SU-DHL-6 (cell line): ENCODE data around the gene CDHR2.
A peak's percentile ranks its signal among the peaks of the same experiment; 100 is the strongest.

Experiments used
- H2AFZ ChIP-seq: fragments of 200-600 bp; sonication (generic); 2 replicates; pipeline ENCODE4 v1.6.1; 2014; ENCODE audit warnings: low read depth, mild to moderate bottlenecking, moderate library complexity, mixed read lengths, antibody characterized with exemption, low read length; ENCODE audit not compliant: severe bottlenecking
- H3F3A ChIP-seq: fragments of 200-600 bp; shearing (Covaris generic); 2 replicates; pipeline ENCODE4 v1.6.0; 2016; ENCODE audit warnings: antibody characterized with exemption, mild to moderate bottlenecking; ENCODE audit not compliant: insufficient read depth
- H3K27ac ChIP-seq: fragments of 200-600 bp; sonication (generic); 2 replicates; pipeline ENCODE4 v1.5.1; 2016; ENCODE audit warnings: low read depth, mild to moderate bottlenecking, low read length, moderate library complexity, mixed read lengths
- H3K27me3 ChIP-seq: fragments of 200-600 bp; sonication (generic), shearing (Covaris generic); 2 replicates; pipeline ENCODE4 v1.6.0; 2014; ENCODE audit warnings: mild to moderate bottlenecking, low read length
- H3K36me3 ChIP-seq: fragments of 200-600 bp; sonication (generic); 2 replicates; pipeline ENCODE4 v1.6.1; 2014; ENCODE audit warnings: mild to moderate bottlenecking, low read length, mixed read lengths
- H3K4me2 ChIP-seq: fragments of 300-600, 200-600 bp; shearing (Covaris generic), sonication (generic); 2 replicates; pipeline ENCODE4 v1.6.0; 2014; ENCODE audit warnings: low read length, low read depth, mild to moderate bottlenecking; ENCODE audit not compliant: poor library complexity, severe bottlenecking
- H3K4me3 ChIP-seq: fragments of 200-600 bp; sonication (generic); 2 replicates; pipeline ENCODE4 v1.5.1; 2014; ENCODE audit warnings: antibody characterized with exemption, low read length, mild to moderate bottlenecking, mixed read lengths; ENCODE audit not compliant: insufficient read depth, poor library complexity, severe bottlenecking
- H3K79me2 ChIP-seq: fragments of 200-600 bp; sonication (generic); 2 replicates; pipeline ENCODE4 v1.6.1; 2014; ENCODE audit warnings: mild to moderate bottlenecking, low read length, moderate library complexity; ENCODE audit not compliant: insufficient read depth
- H3K9ac ChIP-seq: fragments of 200-600 bp; sonication (generic); 2 replicates; pipeline ENCODE4 v1.7.0; 2014; ENCODE audit warnings: mild to moderate bottlenecking, low read length
- H3K9me2 ChIP-seq: fragments of 200-600 bp; sonication (generic); replicated peaks from 2 replicates; pipeline ENCODE4 v1.6.1; 2014; ENCODE audit warnings: low read length; ENCODE audit not compliant: insufficient read depth
- H3K9me3 ChIP-seq: fragments of 200-600 bp; sonication (generic); 2 replicates; pipeline ENCODE4 v1.6.1; 2014; ENCODE audit warnings: low read length, mixed read lengths; ENCODE audit not compliant: insufficient read depth
- H4K20me1 ChIP-seq: fragments of 200-600 bp; sonication (generic); 2 replicates; pipeline ENCODE4 v1.6.1; 2014; ENCODE audit warnings: low read depth, mild to moderate bottlenecking, antibody characterized with exemption, low read length, moderate library complexity, mixed read lengths
- EZH2phosphoT487 ChIP-seq: fragments of 200-600 bp; sonication (generic), shearing (Covaris generic); conservative IDR thresholded peaks from 2 replicates; pipeline ENCODE4 v1.6.1; 2018; ENCODE audit warnings: mild to moderate bottlenecking, antibody characterized with exemption, low read length, moderate library complexity, mixed read lengths
- TF ChIP-seq, protein P1 (sequence below): fragments of 200-600 bp; sonication (generic); IDR thresholded peaks from one replicate; pipeline ENCODE4 v1.5.1; 2017; ENCODE audit warnings: antibody characterized with exemption, mild to moderate bottlenecking, low read length, moderate library complexity; ENCODE audit not compliant: insufficient read depth, poor library complexity, severe bottlenecking

CDHR2 gene

DNA sequence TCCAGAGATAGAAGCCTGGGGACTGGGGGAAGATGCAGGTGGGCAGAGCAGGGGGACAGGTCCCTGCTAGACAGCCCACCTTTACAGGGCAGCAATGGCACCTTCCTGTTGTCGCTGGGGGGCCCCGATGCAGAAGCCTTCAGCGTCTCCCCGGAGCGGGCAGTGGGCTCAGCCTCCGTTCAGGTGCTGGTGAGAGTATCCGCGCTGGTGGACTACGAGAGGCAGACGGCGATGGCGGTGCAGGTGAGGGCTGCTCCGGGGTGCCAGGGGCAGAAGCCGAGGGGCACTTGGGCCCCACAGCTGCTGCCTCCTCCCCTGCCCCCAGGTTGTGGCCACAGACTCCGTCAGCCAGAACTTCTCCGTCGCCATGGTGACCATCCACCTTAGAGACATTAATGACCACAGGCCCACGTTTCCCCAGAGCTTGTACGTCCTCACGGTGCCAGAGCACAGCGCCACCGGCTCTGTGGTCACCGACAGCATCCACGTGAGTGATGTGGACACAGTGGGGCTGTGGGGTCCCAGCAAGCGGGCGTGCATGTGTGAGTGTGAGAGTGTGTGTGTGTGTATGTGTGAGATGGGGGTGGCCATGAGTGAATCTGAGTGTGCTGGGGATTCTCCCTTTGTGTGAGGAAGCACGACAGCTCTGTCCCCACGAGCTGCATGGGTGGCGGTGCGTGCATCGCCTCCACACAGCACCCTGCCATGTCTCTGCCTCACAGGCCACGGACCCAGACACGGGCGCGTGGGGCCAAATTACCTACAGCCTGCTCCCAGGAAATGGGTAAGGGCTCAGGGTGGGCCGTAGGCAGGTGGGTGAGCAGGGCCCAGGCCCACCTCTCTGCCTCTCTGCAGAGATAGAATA is 28.4 kb downstream of the CDHR2 start:
- TF ChIP-seq EZH2phosphoT487 = no peak
- TF ChIP-seq, protein P1, sequence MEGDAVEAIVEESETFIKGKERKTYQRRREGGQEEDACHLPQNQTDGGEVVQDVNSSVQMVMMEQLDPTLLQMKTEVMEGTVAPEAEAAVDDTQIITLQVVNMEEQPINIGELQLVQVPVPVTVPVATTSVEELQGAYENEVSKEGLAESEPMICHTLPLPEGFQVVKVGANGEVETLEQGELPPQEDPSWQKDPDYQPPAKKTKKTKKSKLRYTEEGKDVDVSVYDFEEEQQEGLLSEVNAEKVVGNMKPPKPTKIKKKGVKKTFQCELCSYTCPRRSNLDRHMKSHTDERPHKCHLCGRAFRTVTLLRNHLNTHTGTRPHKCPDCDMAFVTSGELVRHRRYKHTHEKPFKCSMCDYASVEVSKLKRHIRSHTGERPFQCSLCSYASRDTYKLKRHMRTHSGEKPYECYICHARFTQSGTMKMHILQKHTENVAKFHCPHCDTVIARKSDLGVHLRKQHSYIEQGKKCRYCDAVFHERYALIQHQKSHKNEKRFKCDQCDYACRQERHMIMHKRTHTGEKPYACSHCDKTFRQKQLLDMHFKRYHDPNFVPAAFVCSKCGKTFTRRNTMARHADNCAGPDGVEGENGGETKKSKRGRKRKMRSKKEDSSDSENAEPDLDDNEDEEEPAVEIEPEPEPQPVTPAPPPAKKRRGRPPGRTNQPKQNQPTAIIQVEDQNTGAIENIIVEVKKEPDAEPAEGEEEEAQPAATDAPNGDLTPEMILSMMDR = no peak
- H2AFZ ChIP-seq = no peak overlapping the region
- H3K27me3 ChIP-seq = no peaks in the 10 kb centered on the region
- H3K9me3 ChIP-seq = no peaks in the 10 kb centered on the region
- no peaks in the 10 kb centered on the region for H3K36me3 ChIP-seq
- no peak overlapping the region for H3K27ac ChIP-seq
- no peak overlapping the region for H3K9ac ChIP-seq
- H3K4me3 ChIP-seq = no peak overlapping the region
- H3K4me2 ChIP-seq = no peak overlapping the region
- no peaks in the 10 kb centered on the region for H3K9me2 ChIP-seq
- H3K79me2 ChIP-seq = no peaks in the 10 kb centered on the region
- no peaks in the 10 kb centered on the region for H3F3A ChIP-seq
- H4K20me1 ChIP-seq = no peaks in the 10 kb centered on the region

DNA sequence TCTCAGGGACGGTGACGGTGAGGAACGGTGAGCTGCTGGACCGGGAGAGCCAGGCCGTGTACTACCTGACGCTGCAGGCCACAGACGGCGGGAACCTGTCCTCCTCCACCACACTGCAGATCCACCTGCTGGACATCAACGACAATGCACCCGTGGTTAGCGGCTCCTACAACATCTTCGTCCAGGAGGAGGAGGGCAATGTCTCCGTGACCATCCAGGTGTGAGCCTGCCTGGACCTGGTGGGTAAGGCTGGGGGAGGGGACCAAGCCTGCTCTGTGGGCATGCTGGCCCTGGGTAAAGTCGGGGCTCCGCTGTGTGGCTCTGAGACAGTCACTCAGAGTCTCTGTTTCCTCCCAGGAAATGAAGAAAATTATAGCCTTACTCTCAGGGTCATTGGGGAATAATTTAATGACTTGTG is 29.3 kb downstream of the CDHR2 start:
- no peaks in the 10 kb centered on the region for H3F3A ChIP-seq
- no peak overlapping the region for H3K27ac ChIP-seq
- no peak overlapping the region for H3K4me3 ChIP-seq
- no peaks in the 10 kb centered on the region for H3K9me2 ChIP-seq
- no peaks in the 10 kb centered on the region for H3K27me3 ChIP-seq
- H3K79me2 ChIP-seq = no peaks in the 10 kb centered on the region
- no peak overlapping the region for H3K9ac ChIP-seq
- no peak overlapping the region for H2AFZ ChIP-seq
- no peak overlapping the region for H3K4me2 ChIP-seq
- H3K9me3 ChIP-seq = no peaks in the 10 kb centered on the region
- no peaks in the 10 kb centered on the region for H4K20me1 ChIP-seq
- no peaks in the 10 kb centered on the region for H3K36me3 ChIP-seq
- no peak for TF ChIP-seq EZH2phosphoT487
- TF ChIP-seq, protein P1 = peak; percentile 21

DNA sequence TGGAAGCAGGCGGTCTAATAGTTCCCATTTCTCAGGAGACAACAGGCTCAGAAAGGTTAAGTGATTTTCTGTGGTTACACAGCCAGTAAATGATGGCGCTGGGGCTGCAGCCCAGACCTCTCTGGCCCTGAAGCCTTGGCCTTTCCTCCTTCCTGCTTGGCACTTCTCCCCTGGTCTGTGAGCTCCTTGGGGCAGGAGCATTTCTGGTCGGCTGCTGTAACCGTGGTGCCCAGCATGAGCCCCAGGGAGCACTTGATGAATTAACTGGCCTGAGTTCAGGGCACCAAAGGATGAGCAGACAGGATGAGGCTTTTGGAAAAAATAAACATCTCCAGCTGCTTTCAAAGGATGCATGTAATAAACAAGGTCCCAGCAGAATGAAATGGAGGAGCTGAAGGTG is 30.2 kb downstream of the CDHR2 start:
- Histone ChIP-seq H4K20me1 (no peaks in the 10 kb centered on the region), H3K9me2 (no peaks in the 10 kb centered on the region), H3K4me3 (no peak overlapping the region), H3F3A (no peaks in the 10 kb centered on the region), H3K27me3 (no peaks in the 10 kb centered on the region), H3K9me3 (no peaks in the 10 kb centered on the region), H3K4me2 (no peak overlapping the region), H3K27ac (no peak overlapping the region), H3K79me2 (no peaks in the 10 kb centered on the region), H3K36me3 (no peaks in the 10 kb centered on the region), H3K9ac (no peak overlapping the region), H2AFZ (no peak overlapping the region)
- TF ChIP-seq, protein P1 = no peak
- TF ChIP-seq EZH2phosphoT487 = no peak
